B cell (primary cell): ENCODE results near the gene ZIC2. TPM values are rescaled to one million over a fixed set of nuclear protein-coding genes. Genes with fewer than 3 reads are reported as not detected.

Source experiments
- ATAC-seq: fragments of 200-7000 bp; cut with Tn5 transposase; one replicate; pipeline ENCODE4 v1.10.0; 2021; ENCODE audit warnings: low read depth, mild to moderate bottlenecking, moderate number of reproducible peaks, moderate library complexity
- CTCF ChIA-PET: fragments of 350-600 bp; sonication (Branson Sonifier 250); formaldehyde crosslinking; loops from one replicate; lab custom pipeline; 2021; ENCODE audit warnings: antibody characterized with exemption, inconsistent platforms; lab: Charles Lee
- POLR2A ChIA-PET: fragments of 350-600 bp; sonication (Branson Sonifier 250); formaldehyde crosslinking; loops from one replicate; lab custom pipeline; 2021; ENCODE audit warnings: antibody characterized with exemption; lab: Charles Lee
- DNase-seq: peaks from one replicate; pipeline ENCODE4 v3.0.0; 2013
- H2AFZ ChIP-seq: 2 replicates; pipeline ENCODE4 v1.6.1; 2012; ENCODE audit warnings: mild to moderate bottlenecking, low read depth, low read length; ENCODE audit not compliant: insufficient read depth, poor library complexity, severe bottlenecking
- H3K27ac ChIP-seq, 2 donors: 1 replicate in 1 of 2; 2 replicates in 1 of 2; pipeline ENCODE4 v1.5.1; 2012 to 2013; ENCODE audit warnings: low read length in 2 of 2, mild to moderate bottlenecking in 2 of 2, moderate library complexity in 1 of 2
- H3K27me3 ChIP-seq, 4 experiments: fragments of 200-600 bp in 1 of 4; sonication (generic) in 1 of 4; replicated peaks in 1 of 4; 1 replicate in 2 of 4; 2 replicates in 2 of 4; pipeline versions ENCODE4 v1.6.1 to v1.7.0; 2013 to 2016; ENCODE audit warnings: low read length in 3 of 4, mild to moderate bottlenecking in 2 of 4, mixed read lengths in 1 of 4, moderate library complexity in 1 of 4; ENCODE audit not compliant: insufficient read depth in 4 of 4, control insufficient read depth in 3 of 4; ENCODE audit errors: control extremely low read depth in 1 of 4
- H3K36me3 ChIP-seq, 2 experiments: replicated peaks in 1 of 2; 1 replicate in 1 of 2; 2 replicates in 1 of 2; pipeline versions ENCODE4 v1.6.1 to v1.7.1; 2013; ENCODE audit warnings: low read length in 1 of 2; ENCODE audit not compliant: insufficient read depth in 2 of 2, control insufficient read depth in 1 of 2; ENCODE audit errors: control extremely low read depth in 1 of 2, extremely low read depth in 1 of 2
- H3K4me1 ChIP-seq, 2 donors: fragments of 200-600 bp in 1 of 2; sonication (generic) in 1 of 2; 1 replicate in 1 of 2; 2 replicates in 1 of 2; pipeline versions ENCODE4 v1.5.1 to v1.6.1; 2013 to 2017; ENCODE audit warnings: low read length in 2 of 2; ENCODE audit not compliant: control insufficient read depth in 2 of 2, insufficient read depth in 2 of 2
- H3K4me2 ChIP-seq: replicated peaks from 2 replicates; pipeline ENCODE3; 2012; ENCODE audit warnings: mild to moderate bottlenecking, low read depth, low read length; ENCODE audit not compliant: poor library complexity, severe bottlenecking
- H3K4me3 ChIP-seq, 5 experiments: fragments of 200-600 bp in 1 of 5; sonication (generic) in 1 of 5; 1 replicate in 3 of 5; 2 replicates in 2 of 5; pipeline versions ENCODE4 v1.5.1 to v1.7.0; 2011 to 2016; ENCODE audit warnings: low read length in 4 of 5, mild to moderate bottlenecking in 4 of 5, low read depth in 2 of 5, control low read depth in 1 of 5, moderate library complexity in 1 of 5; ENCODE audit not compliant: insufficient read depth in 1 of 5; ENCODE audit errors: control extremely low read depth in 1 of 5, extremely low read depth in 1 of 5
- H3K79me2 ChIP-seq: fragments of 200-600 bp; sonication (generic); one replicate; pipeline ENCODE4 v1.6.0; 2016; ENCODE audit warnings: low read length; ENCODE audit not compliant: control insufficient read depth, insufficient read depth
- H3K9ac ChIP-seq: fragments of 200-600 bp; sonication (generic); 2 replicates; pipeline ENCODE4 v1.6.1; 2017; ENCODE audit warnings: mild to moderate bottlenecking, low read length, moderate library complexity
- H3K9me3 ChIP-seq, 3 donors: one replicate each; pipeline versions ENCODE4 v1.6.1 to v1.7.1; 2013; ENCODE audit warnings: low read length in 2 of 3; ENCODE audit not compliant: control insufficient read depth in 2 of 3, insufficient read depth in 1 of 3; ENCODE audit errors: control extremely low read depth in 1 of 3
- H4K20me1 ChIP-seq: 2 replicates; pipeline ENCODE4 v1.6.0; 2012; ENCODE audit warnings: mild to moderate bottlenecking, low read length; ENCODE audit not compliant: insufficient read depth, control insufficient read depth, poor library complexity, severe bottlenecking
- H3K27ac Mint-ChIP-seq: one replicate; pipeline ENCODE4 v1.8.0; 2021; ENCODE audit warnings: mixed read lengths
- H3K27me3 Mint-ChIP-seq: one replicate; pipeline ENCODE4 v1.8.0; 2021; ENCODE audit warnings: mixed read lengths
- H3K4me1 Mint-ChIP-seq: one replicate; pipeline ENCODE4 v1.8.0; 2021; ENCODE audit warnings: mixed read lengths
- H3K4me3 Mint-ChIP-seq: one replicate; pipeline ENCODE4 v1.8.0; 2021; ENCODE audit warnings: mixed read lengths
- H3K9me3 Mint-ChIP-seq: one replicate; pipeline ENCODE4 v1.8.0; 2022; ENCODE audit warnings: mixed read lengths; ENCODE audit not compliant: insufficient read depth
- CTCF ChIP-seq: fragments of 200-600 bp; IDR thresholded peaks from one replicate; pipeline ENCODE4 v1.8.0; 2022; ENCODE audit warnings: antibody characterized with exemption, mild to moderate bottlenecking
- EZH2 ChIP-seq: IDR thresholded peaks from 2 replicates; pipeline ENCODE4 v1.6.1; 2012; ENCODE audit warnings: borderline replicate concordance, low read depth, mild to moderate bottlenecking, moderate library complexity, low read length; ENCODE audit not compliant: insufficient read depth, poor library complexity, severe bottlenecking
- WGBS: methylation state at CpG from one replicate; pipeline ENCODE4 v1.1.5; 2013; ENCODE audit warnings: missing lambda C conversion rate; ENCODE audit not compliant: insufficient coverage; 5-methylcytosine and 5-hydroxymethylcytosine counted together
- intact Hi-C: fragments of 100-400 bp; cut with micrococcal nuclease; formaldehyde crosslinking; loops from one replicate; pipeline ENCODE4 v1.10.0; 2022
- polyA plus RNA-seq: library from polyadenylated mRNA; depleted of rRNA; stranded (reverse); fragments of >200 nt; gene quantifications from 2 replicates; pipeline ENCODE4 v1.2.3, GENCODE V29; 2012
- total RNA-seq, 2 donors: library from RNA; stranded (reverse); fragments of 120-200 nt in 1 of 2; gene quantifications; 1 replicate in 1 of 2; 2 replicates in 1 of 2; pipeline versions ENCODE4 v1.2.3 to v1.2.4, GENCODE V29; 2013 to 2022

Gene ZIC2
- total and polyA plus RNA-seq, 2 donors (not counting 1 experiment from before 2014, with no cell fraction given): not detected

- Histone ChIP-seq H2AFZ (no peak overlapping the region), H3K4me3 (no peak overlapping the region), H3K4me2 (peak overlapping the region; percentile 27), H4K20me1 (no peaks in the 10 kb centered on the region), H3K36me3 (no peaks in the 10 kb centered on the region), H3K79me2 (no peaks in the 10 kb centered on the region), H3K27me3 (peaks cover 5 to 98% (median 76%) of the 10 kb centered on the region in 4 experiments), H3K27ac (no peak overlapping the region), H3K9me3 (peaks cover 0 to 54% (median 27%) of the 10 kb centered on the region in 3 donors), H3K9ac (no peak overlapping the region), H3K4me1 (peaks cover 22 to 39% of the 10 kb centered on the region in 2 donors)
- H3K9me3 Mint-ChIP-seq: peaks cover 4% of the 10 kb centered on the region
- no peak for ATAC-seq
- POLR2A ChIA-PET: no interaction called here
- H3K4me1 Mint-ChIP-seq: peaks cover 12% of the 10 kb centered on the region
- CTCF ChIA-PET: no interaction called here
- H3K27me3 Mint-ChIP-seq: peaks cover 87% of the 10 kb centered on the region
- H3K27ac Mint-ChIP-seq: no peak overlapping the region
- intact Hi-C loops: no loop called here
- peak overlapping the region; percentile 18 for H3K4me3 Mint-ChIP-seq
- DNase-seq: peak; percentile 37
- 11% methylated on average over 39 of the region's 42 CpGs for WGBS
- TF ChIP-seq EZH2: no peak
- TF ChIP-seq CTCF: no peak
Measured at GRCh38 chr13:99990126-99990977, 8.8 kb downstream of the ZIC2 start.
